H1 (cell line): ENCODE data around the gene CABLES2. TPM values are rescaled to one million over a fixed set of nuclear protein-coding genes. Genes with fewer than 3 reads are reported as not detected.

ENCODE experiments used
- CTBP2 ChIP-seq: IDR thresholded peaks from 2 replicates; pipeline ENCODE4 v1.7.0; 2011; ENCODE audit warnings: borderline replicate concordance, mild to moderate bottlenecking, moderate library complexity, mixed read lengths, low read length; ENCODE audit not compliant: insufficient read depth, insufficient read length
- polyA plus RNA-seq, 7 experiments: library from polyadenylated mRNA; depleted of rRNA in 3 of 7; stranded (reverse) in 5 of 7; unstranded in 2 of 7; fragments of >200 nt in 5 of 7; fragments of 200-250 nt in 2 of 7; gene quantifications; 1 replicate in 5 of 7; 2 replicates in 1 of 7; 4 replicates in 1 of 7; pipeline versions ENCODE4 v1.2.1 to v1.2.3, GENCODE V29; 2011 to 2013; ENCODE audit warnings: missing spikeins in 2 of 7, mixed read lengths in 2 of 7
- total RNA-seq: library from RNA; stranded (reverse); fragmentation: NEBNext Ultra II Directional; extraction: Animal tissue kit (Norgen Biotek cat#: 25700); gene quantifications from 2 replicates; pipeline ENCODE4 v1.2.1, GENCODE V29; 2021

CABLES2 gene
- total and polyA plus RNA-seq, 2 of the 8 experiments (the other 6 are each of a cell fraction or from before 2014, with no cell fraction given): 8.0 to 8.8 TPM

DNA sequence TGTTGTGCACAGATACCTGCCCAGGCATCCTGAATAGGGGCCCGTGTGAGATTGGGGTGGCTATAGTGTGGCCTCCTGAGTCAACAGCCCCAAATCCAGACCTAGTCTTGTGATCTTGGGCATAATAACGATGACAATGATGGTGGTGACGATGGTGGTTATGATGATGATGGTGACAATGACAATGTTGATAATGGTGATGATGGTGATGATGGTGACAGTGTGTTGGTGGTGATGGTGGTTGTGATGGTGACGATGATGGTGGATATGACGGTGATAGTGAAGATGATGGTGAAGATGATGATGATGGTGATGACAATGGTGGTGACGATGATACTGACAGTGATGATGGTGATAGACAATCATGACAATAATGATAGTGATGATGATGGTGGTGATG, 25.2 kb downstream of the CABLES2 start (continued):
- no peak for TF ChIP-seq CTBP2
